ENCODE measurements around the gene PDE11A.

DNA sequence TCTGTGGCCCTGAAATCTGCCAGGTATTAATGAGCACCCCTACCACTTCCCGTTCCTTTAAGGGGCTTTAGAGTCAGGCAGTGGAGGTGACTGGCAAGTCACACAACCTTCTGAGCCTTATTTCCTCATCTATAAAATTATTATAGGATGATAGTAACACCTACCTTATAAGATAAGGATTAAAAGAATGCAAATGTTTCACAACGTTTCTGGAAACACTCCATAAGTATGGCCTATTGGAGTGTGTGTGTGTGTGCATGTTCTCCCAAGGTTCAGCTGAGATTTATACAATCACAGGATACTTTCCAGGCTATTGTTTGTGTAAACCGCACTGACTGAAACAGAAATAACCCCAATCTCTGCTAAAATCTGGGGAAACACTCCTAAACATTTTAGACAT, 176.0 kb downstream of the PDE11A start:
- TF ChIP-seq, protein P1, sequence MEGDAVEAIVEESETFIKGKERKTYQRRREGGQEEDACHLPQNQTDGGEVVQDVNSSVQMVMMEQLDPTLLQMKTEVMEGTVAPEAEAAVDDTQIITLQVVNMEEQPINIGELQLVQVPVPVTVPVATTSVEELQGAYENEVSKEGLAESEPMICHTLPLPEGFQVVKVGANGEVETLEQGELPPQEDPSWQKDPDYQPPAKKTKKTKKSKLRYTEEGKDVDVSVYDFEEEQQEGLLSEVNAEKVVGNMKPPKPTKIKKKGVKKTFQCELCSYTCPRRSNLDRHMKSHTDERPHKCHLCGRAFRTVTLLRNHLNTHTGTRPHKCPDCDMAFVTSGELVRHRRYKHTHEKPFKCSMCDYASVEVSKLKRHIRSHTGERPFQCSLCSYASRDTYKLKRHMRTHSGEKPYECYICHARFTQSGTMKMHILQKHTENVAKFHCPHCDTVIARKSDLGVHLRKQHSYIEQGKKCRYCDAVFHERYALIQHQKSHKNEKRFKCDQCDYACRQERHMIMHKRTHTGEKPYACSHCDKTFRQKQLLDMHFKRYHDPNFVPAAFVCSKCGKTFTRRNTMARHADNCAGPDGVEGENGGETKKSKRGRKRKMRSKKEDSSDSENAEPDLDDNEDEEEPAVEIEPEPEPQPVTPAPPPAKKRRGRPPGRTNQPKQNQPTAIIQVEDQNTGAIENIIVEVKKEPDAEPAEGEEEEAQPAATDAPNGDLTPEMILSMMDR (IDR thresholded peaks at IDR 0.05): no peak
- no peak for TF ChIP-seq POLR2A (IDR thresholded peaks at IDR 0.05)

Data from lower leg skin (tissue), 3 donors.